Prostate gland (tissue), 2 donors: ENCODE results near the gene ADAMTSL3.

Source experiments
- POLR2A ChIP-seq: fragments of 450-650 bp; IDR thresholded peaks from one replicate; pipeline ENCODE4 v1.6.1; 2016; ENCODE audit warnings: antibody characterized with exemption, mild to moderate bottlenecking
- TF ChIP-seq, protein P1 (sequence below), 4 experiments: fragments of 200-600 bp in 2 of 4; fragments of 450-650 bp in 2 of 4; sonication (generic) in 2 of 4; IDR thresholded peaks; 1 replicate in 3 of 4; 2 replicates in 1 of 4; pipeline ENCODE4 v1.5.1; 2016 to 2019; ENCODE audit warnings: antibody characterized with exemption in 4 of 4, mild to moderate bottlenecking in 2 of 4, moderate library complexity in 2 of 4

DNA sequence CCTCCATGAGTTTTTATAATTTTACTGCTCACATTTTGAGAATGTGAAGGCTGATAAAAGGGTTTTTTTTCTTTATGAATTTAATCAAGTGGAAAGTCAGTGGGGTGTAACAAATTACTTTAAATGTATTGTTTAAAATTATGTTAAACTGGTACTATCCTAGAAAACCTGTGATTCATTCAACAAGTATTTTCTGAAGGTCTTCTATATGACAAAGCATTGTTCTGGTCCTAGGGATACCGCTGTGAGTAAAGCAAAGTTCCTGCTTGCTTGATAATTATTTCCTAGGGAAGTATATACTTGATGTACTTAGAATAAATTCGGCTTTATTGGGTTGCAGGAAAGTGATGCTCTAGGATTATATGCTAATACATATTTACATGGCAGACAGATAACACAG, 428.8 kb downstream of the ADAMTSL3 start:
- TF ChIP-seq POLR2A, result no peak
- TF ChIP-seq, protein P1, sequence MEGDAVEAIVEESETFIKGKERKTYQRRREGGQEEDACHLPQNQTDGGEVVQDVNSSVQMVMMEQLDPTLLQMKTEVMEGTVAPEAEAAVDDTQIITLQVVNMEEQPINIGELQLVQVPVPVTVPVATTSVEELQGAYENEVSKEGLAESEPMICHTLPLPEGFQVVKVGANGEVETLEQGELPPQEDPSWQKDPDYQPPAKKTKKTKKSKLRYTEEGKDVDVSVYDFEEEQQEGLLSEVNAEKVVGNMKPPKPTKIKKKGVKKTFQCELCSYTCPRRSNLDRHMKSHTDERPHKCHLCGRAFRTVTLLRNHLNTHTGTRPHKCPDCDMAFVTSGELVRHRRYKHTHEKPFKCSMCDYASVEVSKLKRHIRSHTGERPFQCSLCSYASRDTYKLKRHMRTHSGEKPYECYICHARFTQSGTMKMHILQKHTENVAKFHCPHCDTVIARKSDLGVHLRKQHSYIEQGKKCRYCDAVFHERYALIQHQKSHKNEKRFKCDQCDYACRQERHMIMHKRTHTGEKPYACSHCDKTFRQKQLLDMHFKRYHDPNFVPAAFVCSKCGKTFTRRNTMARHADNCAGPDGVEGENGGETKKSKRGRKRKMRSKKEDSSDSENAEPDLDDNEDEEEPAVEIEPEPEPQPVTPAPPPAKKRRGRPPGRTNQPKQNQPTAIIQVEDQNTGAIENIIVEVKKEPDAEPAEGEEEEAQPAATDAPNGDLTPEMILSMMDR (IDR thresholded peaks at IDR 0.05), result no peak
